ENCODE data around the gene SLC9A9.

Gene SLC9A9

GRCh38 chr3:143389388-143389787, 458.9 kb downstream of the SLC9A9 start:
- DNase-seq = peak; percentile 47
- Histone ChIP-seq H3K4me1 (ENCODE audit: low read length) (peaks cover 8% of the 10 kb centered on the region), H3F3A (ENCODE audit: insufficient read depth, low read length) (no peaks in the 10 kb centered on the region), H3K9me3 (replicated peaks; ENCODE audit: insufficient read depth, low read length) (no peaks in the 10 kb centered on the region), H3K27me3 (replicated peaks; ENCODE audit: insufficient read depth, low read length) (no peaks in the 10 kb centered on the region), H3K4me2 (ENCODE audit: low read depth, low read length) (0 out of 2 replicates have a peak overlapping the region, but pooled peaks have one; percentile 1), H4K20me1 (ENCODE audit: insufficient read depth, low read length) (no peaks in the 10 kb centered on the region), H2AFZ (ENCODE audit: low read length) (no peak overlapping the region), H3K36me3 (replicated peaks; ENCODE audit: insufficient read depth, low read length) (no peaks in the 10 kb centered on the region), H3K4me3 (ENCODE audit: low read length) (no peak overlapping the region), H3K27ac (ENCODE audit: low read length) (no peak overlapping the region), H3K79me2 (ENCODE audit: low read length) (no peaks in the 10 kb centered on the region), H3K9ac (ENCODE audit: low read length) (no peak overlapping the region), H3K9me2 (replicated peaks; ENCODE audit: insufficient read depth, low read length) (no peaks in the 10 kb centered on the region)
- TF ChIP-seq EZH2 (optimal IDR thresholded peaks at IDR 0.05; ENCODE audit: low read depth, low read length) (no peak), EZH2phosphoT487 (IDR thresholded peaks at IDR 0.05; ENCODE audit: low read length) (no peak), CTCF (IDR thresholded peaks at IDR 0.05; ENCODE audit: low read length) (no peak)

- H3K9me3 ChIP-seq (replicated peaks; ENCODE audit: insufficient read depth, low read length) = no peaks in the 10 kb centered on the region
- H4K20me1 ChIP-seq (ENCODE audit: insufficient read depth, low read length) = no peaks in the 10 kb centered on the region
- H3K9me2 ChIP-seq (replicated peaks; ENCODE audit: insufficient read depth, low read length) = no peaks in the 10 kb centered on the region
- no peak overlapping the region for H3K4me2 ChIP-seq (ENCODE audit: low read depth, low read length)
- H2AFZ ChIP-seq (ENCODE audit: low read length) = no peak overlapping the region
- H3K4me3 ChIP-seq (ENCODE audit: low read length) = no peak overlapping the region
- H3K27ac ChIP-seq (ENCODE audit: low read length) = no peak overlapping the region
- H3K79me2 ChIP-seq (ENCODE audit: low read length) = no peaks in the 10 kb centered on the region
- H3F3A ChIP-seq (ENCODE audit: insufficient read depth, low read length) = no peaks in the 10 kb centered on the region
- no peak for TF ChIP-seq CTCF (IDR thresholded peaks at IDR 0.05; ENCODE audit: low read length)
- no peak for TF ChIP-seq EZH2 (optimal IDR thresholded peaks at IDR 0.05; ENCODE audit: low read depth, low read length)
- TF ChIP-seq EZH2phosphoT487 (IDR thresholded peaks at IDR 0.05; ENCODE audit: low read length) = no peak
- H3K36me3 ChIP-seq (replicated peaks; ENCODE audit: insufficient read depth, low read length) = no peaks in the 10 kb centered on the region
- no peak for DNase-seq
- no peaks in the 10 kb centered on the region for H3K27me3 ChIP-seq (replicated peaks; ENCODE audit: insufficient read depth, low read length)
- no peak overlapping the region for H3K9ac ChIP-seq (ENCODE audit: low read length)
- peaks cover 8% of the 10 kb centered on the region for H3K4me1 ChIP-seq (ENCODE audit: low read length)
These were observed 460.8 kb downstream of the SLC9A9 start for GRCh38 chr3:143387425-143387824.

- H3K9ac ChIP-seq (ENCODE audit: low read length) = no peak overlapping the region
- no peaks in the 10 kb centered on the region for H4K20me1 ChIP-seq (ENCODE audit: insufficient read depth, low read length)
- no peaks in the 10 kb centered on the region for H3K27me3 ChIP-seq (replicated peaks; ENCODE audit: insufficient read depth, low read length)
- DNase-seq = no peak
- H3K27ac ChIP-seq (ENCODE audit: low read length) = no peak overlapping the region
- no peaks in the 10 kb centered on the region for H3F3A ChIP-seq (ENCODE audit: insufficient read depth, low read length)
- no peak overlapping the region for H3K4me3 ChIP-seq (ENCODE audit: low read length)
- H2AFZ ChIP-seq (ENCODE audit: low read length) = no peak overlapping the region
- no peaks in the 10 kb centered on the region for H3K4me1 ChIP-seq (ENCODE audit: low read length)
- no peaks in the 10 kb centered on the region for H3K9me3 ChIP-seq (replicated peaks; ENCODE audit: insufficient read depth, low read length)
- no peak for TF ChIP-seq EZH2phosphoT487 (IDR thresholded peaks at IDR 0.05; ENCODE audit: low read length)
- TF ChIP-seq EZH2 (optimal IDR thresholded peaks at IDR 0.05; ENCODE audit: low read depth, low read length) = no peak
- no peak for TF ChIP-seq CTCF (IDR thresholded peaks at IDR 0.05; ENCODE audit: low read length)
- no peaks in the 10 kb centered on the region for H3K79me2 ChIP-seq (ENCODE audit: low read length)
- H3K4me2 ChIP-seq (ENCODE audit: low read depth, low read length) = no peak overlapping the region
- H3K9me2 ChIP-seq (replicated peaks; ENCODE audit: insufficient read depth, low read length) = no peaks in the 10 kb centered on the region
- H3K36me3 ChIP-seq (replicated peaks; ENCODE audit: insufficient read depth, low read length) = no peaks in the 10 kb centered on the region
These were observed 464.2 kb downstream of the SLC9A9 start for GRCh38 chr3:143384076-143384475.
